Measurements from ENCODE around the gene PIGW.

Gene PIGW

DNA sequence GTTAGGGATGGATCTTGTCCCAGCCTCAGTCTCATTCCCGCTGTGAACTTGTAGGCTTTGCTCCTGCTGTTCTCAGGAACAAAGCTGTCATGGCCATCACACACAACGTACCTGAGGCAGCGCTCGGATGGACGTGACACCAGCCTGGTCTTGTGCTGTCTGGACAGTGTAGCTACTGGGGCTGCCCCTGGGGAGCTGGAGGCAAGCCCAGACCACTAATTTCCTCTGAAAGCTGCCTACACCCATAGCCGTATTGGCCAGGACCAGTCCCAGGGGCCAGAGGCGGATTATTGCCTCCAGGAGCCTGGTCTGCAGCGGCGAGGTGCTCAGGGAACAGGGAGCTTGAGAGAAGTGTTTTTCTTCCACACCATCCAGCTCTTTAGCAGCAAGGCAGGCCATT is 36.6 kb upstream of the PIGW start:
- no peak for TF ChIP-seq TAF1 (IDR thresholded peaks at IDR 0.05; ENCODE audit: borderline replicate concordance, insufficient read depth, low read length)
- TF ChIP-seq POLR2AphosphoS5 (IDR thresholded peaks at IDR 0.05; ENCODE audit: low read depth, low read length), result no peak
- TF ChIP-seq, protein P1, sequence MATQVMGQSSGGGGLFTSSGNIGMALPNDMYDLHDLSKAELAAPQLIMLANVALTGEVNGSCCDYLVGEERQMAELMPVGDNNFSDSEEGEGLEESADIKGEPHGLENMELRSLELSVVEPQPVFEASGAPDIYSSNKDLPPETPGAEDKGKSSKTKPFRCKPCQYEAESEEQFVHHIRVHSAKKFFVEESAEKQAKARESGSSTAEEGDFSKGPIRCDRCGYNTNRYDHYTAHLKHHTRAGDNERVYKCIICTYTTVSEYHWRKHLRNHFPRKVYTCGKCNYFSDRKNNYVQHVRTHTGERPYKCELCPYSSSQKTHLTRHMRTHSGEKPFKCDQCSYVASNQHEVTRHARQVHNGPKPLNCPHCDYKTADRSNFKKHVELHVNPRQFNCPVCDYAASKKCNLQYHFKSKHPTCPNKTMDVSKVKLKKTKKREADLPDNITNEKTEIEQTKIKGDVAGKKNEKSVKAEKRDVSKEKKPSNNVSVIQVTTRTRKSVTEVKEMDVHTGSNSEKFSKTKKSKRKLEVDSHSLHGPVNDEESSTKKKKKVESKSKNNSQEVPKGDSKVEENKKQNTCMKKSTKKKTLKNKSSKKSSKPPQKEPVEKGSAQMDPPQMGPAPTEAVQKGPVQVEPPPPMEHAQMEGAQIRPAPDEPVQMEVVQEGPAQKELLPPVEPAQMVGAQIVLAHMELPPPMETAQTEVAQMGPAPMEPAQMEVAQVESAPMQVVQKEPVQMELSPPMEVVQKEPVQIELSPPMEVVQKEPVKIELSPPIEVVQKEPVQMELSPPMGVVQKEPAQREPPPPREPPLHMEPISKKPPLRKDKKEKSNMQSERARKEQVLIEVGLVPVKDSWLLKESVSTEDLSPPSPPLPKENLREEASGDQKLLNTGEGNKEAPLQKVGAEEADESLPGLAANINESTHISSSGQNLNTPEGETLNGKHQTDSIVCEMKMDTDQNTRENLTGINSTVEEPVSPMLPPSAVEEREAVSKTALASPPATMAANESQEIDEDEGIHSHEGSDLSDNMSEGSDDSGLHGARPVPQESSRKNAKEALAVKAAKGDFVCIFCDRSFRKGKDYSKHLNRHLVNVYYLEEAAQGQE (IDR thresholded peaks at IDR 0.05; ENCODE audit: insufficient read depth in 1 of 2, low read depth in 2 of 2, low read length in 2 of 2), result no peak
- TF ChIP-seq SIN3A (IDR thresholded peaks at IDR 0.05; ENCODE audit: borderline replicate concordance, insufficient read depth, low read length), result no peak

DNA sequence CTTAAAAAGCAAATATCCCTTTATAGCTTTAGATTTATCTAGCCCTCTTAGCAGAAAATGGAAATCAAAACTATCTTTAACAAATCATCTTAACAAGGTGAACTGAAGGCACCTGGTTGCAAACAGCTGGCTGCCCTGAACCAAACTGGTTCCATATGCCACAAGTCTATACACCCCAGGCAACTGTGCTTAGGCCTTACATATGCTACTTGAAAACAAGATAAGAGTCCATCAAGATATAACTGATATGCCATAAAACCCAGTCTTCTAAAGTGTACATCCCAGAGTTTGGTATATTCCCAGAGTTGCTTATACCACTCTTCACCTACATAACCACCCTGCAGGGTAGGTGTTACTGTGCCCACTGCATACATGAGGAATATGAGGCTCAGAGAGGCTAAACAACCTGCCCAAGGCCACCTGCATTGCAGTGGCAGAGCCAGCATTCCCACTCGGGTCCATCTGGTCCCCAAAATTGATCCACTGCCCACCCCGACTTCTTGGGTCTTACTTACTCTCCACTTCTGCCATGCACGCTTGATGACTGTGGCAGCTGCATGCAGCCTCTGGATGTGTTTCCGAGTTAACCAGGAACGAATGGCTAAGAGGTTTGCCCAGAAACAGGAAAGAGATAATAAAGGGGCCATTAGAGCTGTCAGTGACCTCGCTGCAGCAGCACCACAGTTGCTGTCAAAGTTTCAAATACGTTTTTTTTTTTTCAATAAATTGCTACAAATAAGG is 36.1 kb upstream of the PIGW start:
- no peak for TF ChIP-seq POLR2AphosphoS5 (IDR thresholded peaks at IDR 0.05; ENCODE audit: low read depth, low read length)
- no peak for TF ChIP-seq TAF1 (IDR thresholded peaks at IDR 0.05; ENCODE audit: borderline replicate concordance, insufficient read depth, low read length)
- no peak for TF ChIP-seq FOXP2 (optimal IDR thresholded peaks at IDR 0.05; ENCODE audit: borderline replicate concordance, extremely low read depth, extremely low read length, insufficient read depth)
- no peak for TF ChIP-seq SIN3A (IDR thresholded peaks at IDR 0.05; ENCODE audit: borderline replicate concordance, insufficient read depth, low read length)
- TF ChIP-seq, protein P1 (IDR thresholded peaks at IDR 0.05; ENCODE audit: insufficient read depth in 1 of 2, low read depth in 2 of 2, low read length in 2 of 2), result no peak

DNA sequence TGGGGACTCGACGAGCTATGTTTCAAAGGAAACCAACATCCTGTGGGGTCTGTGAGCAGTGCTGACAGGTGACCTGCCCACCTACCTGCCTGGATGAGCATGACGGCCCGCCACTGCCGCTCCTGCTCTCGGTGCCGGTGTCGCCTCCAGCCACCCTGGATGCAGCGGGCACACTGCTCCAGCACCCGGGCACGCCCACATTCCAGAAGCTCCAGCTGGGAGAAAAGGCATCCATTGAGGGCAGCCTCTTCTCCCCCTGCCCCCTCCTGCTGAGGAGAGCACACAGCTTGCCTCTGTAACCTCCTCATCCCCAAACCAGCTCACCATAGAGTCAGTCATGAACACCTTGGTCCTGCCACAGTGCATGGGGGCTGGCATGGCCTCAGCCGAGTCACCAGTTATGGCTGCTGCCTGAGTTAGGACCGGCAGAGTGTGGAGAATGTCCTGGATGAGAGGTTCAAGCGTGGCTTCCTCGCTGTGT is 34.0 kb upstream of the PIGW start:
- TF ChIP-seq, protein P1 (IDR thresholded peaks at IDR 0.05; ENCODE audit: insufficient read depth in 1 of 2, low read depth in 2 of 2, low read length in 2 of 2), result no peak
- TF ChIP-seq POLR2AphosphoS5 (IDR thresholded peaks at IDR 0.05; ENCODE audit: low read depth, low read length), result 0 out of 2 replicates have a peak, but pooled peaks have one; percentile 30

DNA sequence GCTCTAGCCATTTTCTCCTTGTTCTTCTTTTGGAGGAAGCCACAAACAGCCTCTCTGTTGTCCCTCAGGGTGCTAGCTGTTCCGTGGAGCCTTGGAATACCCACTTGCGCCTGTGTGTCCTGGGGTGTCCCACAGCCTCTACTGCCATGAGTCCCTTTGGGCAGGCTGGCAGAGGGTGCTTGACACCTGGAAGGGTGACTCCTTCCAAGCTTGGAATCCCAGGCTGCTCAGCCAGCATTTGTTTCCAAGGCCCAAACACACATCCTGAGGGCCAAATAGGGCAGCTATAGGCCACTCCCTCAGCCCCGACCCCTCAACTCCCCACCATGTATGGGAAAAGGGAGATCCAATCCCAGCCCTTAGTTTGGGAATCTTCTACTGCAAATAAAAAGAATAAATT is 33.4 kb upstream of the PIGW start:
- TF ChIP-seq FOXP2 (optimal IDR thresholded peaks at IDR 0.05; ENCODE audit: borderline replicate concordance, extremely low read depth, extremely low read length, insufficient read depth), result no peak
- TF ChIP-seq POLR2AphosphoS5 (IDR thresholded peaks at IDR 0.05; ENCODE audit: low read depth, low read length), result no peak
- TF ChIP-seq, protein P1 (IDR thresholded peaks at IDR 0.05; ENCODE audit: insufficient read depth in 1 of 2, low read depth in 2 of 2, low read length in 2 of 2), result no peak
- no peak for TF ChIP-seq TAF1 (IDR thresholded peaks at IDR 0.05; ENCODE audit: borderline replicate concordance, insufficient read depth, low read length)
- TF ChIP-seq SIN3A (IDR thresholded peaks at IDR 0.05; ENCODE audit: borderline replicate concordance, insufficient read depth, low read length), result no peak

DNA sequence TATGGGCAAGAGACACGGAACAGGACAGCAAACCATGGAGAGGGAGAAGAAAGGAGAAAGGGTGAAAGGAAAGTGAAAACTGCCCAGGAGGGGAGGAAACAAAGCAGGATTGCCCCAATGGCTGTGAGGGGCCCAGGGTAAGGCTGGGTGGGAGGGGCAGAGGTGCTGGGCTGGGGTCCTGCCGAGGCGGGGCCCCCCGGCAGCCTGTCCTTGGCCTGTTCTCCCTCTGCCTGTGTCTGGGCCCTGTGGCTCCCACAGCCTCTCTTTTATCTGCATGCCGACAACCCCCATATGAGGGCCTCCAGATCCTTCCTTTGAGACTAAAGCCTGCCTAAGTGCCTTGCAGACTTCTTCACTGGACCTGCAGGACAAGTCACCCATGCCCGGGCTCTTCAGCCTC is 32.8 kb upstream of the PIGW start:
- no peak for TF ChIP-seq TAF1 (IDR thresholded peaks at IDR 0.05; ENCODE audit: borderline replicate concordance, insufficient read depth, low read length)
- TF ChIP-seq FOXP2 (optimal IDR thresholded peaks at IDR 0.05; ENCODE audit: borderline replicate concordance, extremely low read depth, extremely low read length, insufficient read depth), result no peak
- no peak for TF ChIP-seq SIN3A (IDR thresholded peaks at IDR 0.05; ENCODE audit: borderline replicate concordance, insufficient read depth, low read length)
